Right lobe of liver (tissue), 4 donors: Measurements from ENCODE around the gene PIEZO2.

Source experiments
- CTCF ChIP-seq, 4 donors: fragments of 200-600 bp in 3 of 4; fragments of 450-650 bp in 1 of 4; IDR thresholded peaks; one replicate each; pipeline versions ENCODE4 v1.5.1 to v1.8.0; 2016 to 2022; ENCODE audit warnings: antibody characterized with exemption in 4 of 4, mild to moderate bottlenecking in 2 of 4
- POLR2A ChIP-seq: fragments of 450-650 bp; IDR thresholded peaks from one replicate; pipeline ENCODE4 v1.6.1; 2017; ENCODE audit warnings: antibody characterized with exemption, mild to moderate bottlenecking
- donor health status: DM: no; HTN: no; CAD: no.
- donor health status: DM: no; HTN: no; CAD: no.
- donor health status: DM: no; HTN: yes; CAD: no.

GRCh38 chr18:11167778-11168177 is 18.4 kb upstream of the PIEZO2 start:
- no peak for TF ChIP-seq POLR2A
- TF ChIP-seq CTCF (IDR thresholded peaks at IDR 0.05): no peak
